Spleen (tissue), 11 donors: ENCODE measurements around the gene COQ10A. TPM values are rescaled to one million over a fixed set of nuclear protein-coding genes. Genes with fewer than 3 reads are reported as not detected.

Experiments
- DNase-seq: peaks from one replicate; pipeline ENCODE4 v3.0.0-alpha.2; 2020
- H3K27ac ChIP-seq, 8 donors: fragments of 200-600 bp; sonication (generic) in 7 of 8; 1 replicate in 4 of 8; 2 replicates in 4 of 8; pipeline versions ENCODE4 v1.5.0 to v1.8.0; 2016 to 2021; ENCODE audit warnings: inconsistent platforms in 4 of 8, mild to moderate bottlenecking in 4 of 8, moderate library complexity in 1 of 8
- H3K27me3 ChIP-seq, 7 donors: fragments of 200-600 bp; sonication (generic) in 6 of 7; replicated peaks in 1 of 7; 1 replicate in 4 of 7; 2 replicates in 3 of 7; pipeline versions ENCODE4 v1.5.0 to v1.8.0; 2016 to 2021; ENCODE audit warnings: inconsistent platforms in 3 of 7, mild to moderate bottlenecking in 1 of 7
- H3K36me3 ChIP-seq, 6 donors: fragments of 200-600 bp; sonication (generic) in 5 of 6; 1 replicate in 4 of 6; 2 replicates in 2 of 6; pipeline versions ENCODE4 v1.5.0 to v1.8.0; 2016 to 2021; ENCODE audit warnings: inconsistent platforms in 2 of 6
- H3K4me1 ChIP-seq, 6 donors: fragments of 200-600 bp; sonication (generic) in 5 of 6; 1 replicate in 3 of 6; 2 replicates in 3 of 6; pipeline versions ENCODE4 v1.5.0 to v1.8.0; 2016 to 2021; ENCODE audit warnings: inconsistent platforms in 3 of 6
- H3K4me3 ChIP-seq, 8 donors: fragments of 200-600 bp; sonication (generic) in 7 of 8; 1 replicate in 4 of 8; 2 replicates in 4 of 8; pipeline versions ENCODE4 v1.5.0 to v1.8.0; 2016 to 2021; ENCODE audit warnings: inconsistent platforms in 4 of 8, mild to moderate bottlenecking in 4 of 8, moderate library complexity in 2 of 8
- H3K9me3 ChIP-seq, 8 donors: fragments of 200-600 bp; sonication (generic) in 7 of 8; 1 replicate in 4 of 8; 2 replicates in 4 of 8; pipeline versions ENCODE4 v1.5.0 to v1.8.0; 2016 to 2021; ENCODE audit warnings: inconsistent platforms in 4 of 8
- POLR2A ChIP-seq, 3 donors: fragments of 450-650 bp; IDR thresholded peaks; one replicate each; pipeline ENCODE4 v1.5.1; 2017; ENCODE audit warnings: antibody characterized with exemption in 3 of 3, mild to moderate bottlenecking in 1 of 3
- POLR2AphosphoS5 ChIP-seq, 3 donors: sonication (generic); formaldehyde crosslinking; IDR thresholded peaks; one replicate each; pipeline ENCODE4 v1.5.1; 2017; ENCODE audit warnings: antibody characterized with exemption in 3 of 3
- WGBS, 5 donors: extraction: QIAGEN DNeasy Blood & Tissue Kit in 3 of 5; methylation state at CpG; one replicate each; pipeline versions ENCODE4 v1.1.5 to v1.1.7; 2013 to 2018; 5-methylcytosine and 5-hydroxymethylcytosine counted together
- intact Hi-C: fragments of 100-400 bp; cut with DNase I; formaldehyde crosslinking; loops from one replicate; pipeline ENCODE4 v1.15.0; 2023; ENCODE audit warnings: low total_unique reads
- polyA plus RNA-seq, 3 donors: library from polyadenylated mRNA; stranded (reverse); fragments of 200-250 nt; gene quantifications; one replicate each; pipeline ENCODE4 v1.2.1, GENCODE V29; 2013
- total RNA-seq, 7 donors: library from RNA; depleted of rRNA in 3 of 7; stranded (reverse); fragments of >200 nt in 3 of 7; fragmentation: NEBNext Ultra II Directional in 4 of 7; extraction: Animal tissue kit (Norgen Biotek cat#: 25700) in 4 of 7; gene quantifications; one replicate each; pipeline versions ENCODE4 v1.1.0 to v1.2.1, GENCODE V29; 2016 to 2021
- TF ChIP-seq, protein P1 (sequence below), 11 experiments: fragments of 200-600 bp in 7 of 11; fragments of 450-650 bp in 4 of 11; sonication (generic) in 4 of 11; IDR thresholded peaks in 8 of 11; conservative IDR thresholded peaks in 3 of 11; 1 replicate in 7 of 11; 2 replicates in 4 of 11; pipeline versions ENCODE4 v1.4.0 to v1.8.0; 2016 to 2021; ENCODE audit warnings: antibody characterized with exemption in 11 of 11, inconsistent platforms in 4 of 11, mild to moderate bottlenecking in 1 of 11
- donor health status: healthy with polysubstance abuse.
- donor health status: DM: no; HTN: no; CAD: no; lungs with moderate emphysema.
- donor health status: DM: no; HTN: no; CAD: no.
- donor health status: Bipolar disorder and iron deficiency.
- donor health status: healthy.
- donor health status: DM: no; HTN: no; CAD: no.
- donor health status: DM: yes; HTN: yes; CAD: no.

Gene COQ10A
- total and polyA plus RNA-seq, 10 donors: 13.9 to 37.3 (median 20.1) TPM

DNA sequence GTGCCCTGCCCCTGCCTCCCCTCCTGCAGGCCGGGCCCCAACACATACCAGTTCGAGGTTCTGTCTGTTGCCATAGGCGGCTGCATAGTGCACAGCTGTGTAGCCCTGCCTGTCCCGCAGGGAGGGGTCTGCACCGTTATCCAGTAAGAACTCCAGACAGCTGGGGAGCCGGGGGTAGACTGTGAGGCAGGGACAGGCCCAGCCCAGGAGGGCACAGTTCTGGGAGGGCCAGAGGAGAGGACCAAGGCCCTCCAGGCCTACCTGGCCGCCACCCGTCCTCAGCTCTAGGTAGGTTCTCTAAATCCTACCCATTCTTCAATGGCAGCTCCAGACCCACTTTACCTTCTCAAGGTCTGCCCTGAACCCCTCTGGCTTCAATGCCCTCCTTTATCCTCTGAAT is 18.0 kb upstream of the COQ10A start:
- DNase-seq: no peak
- Histone ChIP-seq H3K4me1 (peaks cover 0 to 10% (median 0%) of the 10 kb centered on the region in 6 donors), H3K4me3 (no peak overlapping the region), H3K27ac (no peak overlapping the region), H3K27me3 (no peaks in the 10 kb centered on the region), H3K36me3 (peaks cover 17 to 100% (median 99%) of the 10 kb centered on the region in 6 donors), H3K9me3 (no peaks in the 10 kb centered on the region)
- 90 to 98% (median 95%) methylated on average over 7 to 8 of the region's 8 CpGs for WGBS, 5 donors
- intact Hi-C loops: no loop called here
- peak in 1 of 3 donors; percentile 16 for TF ChIP-seq POLR2AphosphoS5 (IDR thresholded peaks at IDR 0.05)
- TF ChIP-seq, protein P1, sequence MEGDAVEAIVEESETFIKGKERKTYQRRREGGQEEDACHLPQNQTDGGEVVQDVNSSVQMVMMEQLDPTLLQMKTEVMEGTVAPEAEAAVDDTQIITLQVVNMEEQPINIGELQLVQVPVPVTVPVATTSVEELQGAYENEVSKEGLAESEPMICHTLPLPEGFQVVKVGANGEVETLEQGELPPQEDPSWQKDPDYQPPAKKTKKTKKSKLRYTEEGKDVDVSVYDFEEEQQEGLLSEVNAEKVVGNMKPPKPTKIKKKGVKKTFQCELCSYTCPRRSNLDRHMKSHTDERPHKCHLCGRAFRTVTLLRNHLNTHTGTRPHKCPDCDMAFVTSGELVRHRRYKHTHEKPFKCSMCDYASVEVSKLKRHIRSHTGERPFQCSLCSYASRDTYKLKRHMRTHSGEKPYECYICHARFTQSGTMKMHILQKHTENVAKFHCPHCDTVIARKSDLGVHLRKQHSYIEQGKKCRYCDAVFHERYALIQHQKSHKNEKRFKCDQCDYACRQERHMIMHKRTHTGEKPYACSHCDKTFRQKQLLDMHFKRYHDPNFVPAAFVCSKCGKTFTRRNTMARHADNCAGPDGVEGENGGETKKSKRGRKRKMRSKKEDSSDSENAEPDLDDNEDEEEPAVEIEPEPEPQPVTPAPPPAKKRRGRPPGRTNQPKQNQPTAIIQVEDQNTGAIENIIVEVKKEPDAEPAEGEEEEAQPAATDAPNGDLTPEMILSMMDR (IDR thresholded peaks at IDR 0.05 in 8 of 11, conservative IDR thresholded peaks at IDR 0.05 in 3 of 11): no peak

- Histone ChIP-seq H3K27ac (no peak overlapping the region), H3K27me3 (no peaks in the 10 kb centered on the region), H3K9me3 (no peaks in the 10 kb centered on the region), H3K4me3 (no peak overlapping the region), H3K36me3 (peaks cover 11 to 92% (median 83%) of the 10 kb centered on the region in 6 donors), H3K4me1 (peaks cover 14 to 21% (median 19%) of the 10 kb centered on the region in 6 donors)
- 94 to 100% (median 96%) methylated on average over 3 of the region's 3 CpGs for WGBS, 5 donors
- DNase-seq: no peak
- no peak for TF ChIP-seq POLR2AphosphoS5 (IDR thresholded peaks at IDR 0.05)
- no peak for TF ChIP-seq POLR2A (IDR thresholded peaks at IDR 0.05)
- TF ChIP-seq, protein P1 (IDR thresholded peaks at IDR 0.05 in 8 of 11, conservative IDR thresholded peaks at IDR 0.05 in 3 of 11): no peak
- intact Hi-C loops: loop anchor here (10.0 kb wide), 1 partner anchor 58 kb away; no protein-coding TSS in a partner anchor
Observed at GRCh38 chr12:56252649-56253048, 14.1 kb upstream of the COQ10A start.

- no peak overlapping the region for H3K4me3 ChIP-seq
- no peaks in the 10 kb centered on the region for H3K27me3 ChIP-seq
- DNase-seq: no peak
- 91 to 99% (median 97%) methylated on average over 8 to 11 of the region's 11 CpGs for WGBS, 5 donors
- H3K4me1 ChIP-seq: peaks cover 14 to 24% (median 19%) of the 10 kb centered on the region in 6 donors
- H3K9me3 ChIP-seq: no peaks in the 10 kb centered on the region
- no peak overlapping the region for H3K27ac ChIP-seq
- peaks cover 9 to 87% (median 79%) of the 10 kb centered on the region in 6 donors for H3K36me3 ChIP-seq
- intact Hi-C loops: loop anchor here (10.0 kb wide), 1 partner anchor 58 kb away; no protein-coding TSS in a partner anchor
- TF ChIP-seq POLR2A (IDR thresholded peaks at IDR 0.05): no peak
- peak in 1 of 3 donors; percentile 42 for TF ChIP-seq POLR2AphosphoS5 (IDR thresholded peaks at IDR 0.05)
- TF ChIP-seq, protein P1 (IDR thresholded peaks at IDR 0.05 in 8 of 11, conservative IDR thresholded peaks at IDR 0.05 in 3 of 11): no peak
Observed at GRCh38 chr12:56253091-56253490, 13.7 kb upstream of the COQ10A start.

DNA sequence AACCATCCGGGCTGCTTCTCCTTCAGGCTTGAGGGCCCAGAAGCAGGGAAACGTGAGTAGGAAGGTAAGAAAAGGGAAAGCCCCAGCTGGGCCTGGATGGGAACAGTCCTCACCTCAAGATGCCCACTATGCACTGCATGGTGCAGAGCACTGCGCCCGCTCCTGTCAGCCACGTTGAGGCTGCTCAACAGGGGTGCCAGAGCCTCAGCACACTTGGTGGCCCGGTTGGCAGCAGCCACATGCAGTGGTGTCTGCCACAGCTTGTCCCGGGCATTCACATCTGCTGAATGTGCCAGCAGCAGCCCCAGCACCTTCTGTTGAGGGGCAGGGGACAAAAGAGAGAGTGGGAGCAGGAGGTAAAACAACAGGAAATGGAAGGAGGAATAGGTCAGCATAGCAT is 11.1 kb upstream of the COQ10A start:
- H3K4me3 ChIP-seq: no peak overlapping the region
- no peaks in the 10 kb centered on the region for H3K9me3 ChIP-seq
- peaks cover 20 to 35% (median 29%) of the 10 kb centered on the region in 6 donors for H3K4me1 ChIP-seq
- peaks cover 7 to 62% (median 53%) of the 10 kb centered on the region in 6 donors for H3K36me3 ChIP-seq
- no peak for DNase-seq
- H3K27me3 ChIP-seq: no peaks in the 10 kb centered on the region
- H3K27ac ChIP-seq: no peak overlapping the region
- intact Hi-C loops: loop anchor here (10.0 kb wide), 1 partner anchor 61 kb away; no protein-coding TSS in a partner anchor
- WGBS, 5 donors: 84 to 95% (median 92%) methylated on average over 7 of the region's 7 CpGs
- TF ChIP-seq POLR2AphosphoS5 (IDR thresholded peaks at IDR 0.05) (no peak), POLR2A (IDR thresholded peaks at IDR 0.05) (no peak)
- TF ChIP-seq, protein P1 (IDR thresholded peaks at IDR 0.05 in 8 of 11, conservative IDR thresholded peaks at IDR 0.05 in 3 of 11): no peak
